SKM-1 treated with dmso at 0.1 percent for 144 hours (cell line): ENCODE results near the gene REL.

Source experiments
- DNase-seq: peaks from one replicate; lab custom pipeline; 2025; ENCODE audit not compliant: unreplicated experiment; lab: John Stamatoyannopoulos, UW

The REL gene

DNA sequence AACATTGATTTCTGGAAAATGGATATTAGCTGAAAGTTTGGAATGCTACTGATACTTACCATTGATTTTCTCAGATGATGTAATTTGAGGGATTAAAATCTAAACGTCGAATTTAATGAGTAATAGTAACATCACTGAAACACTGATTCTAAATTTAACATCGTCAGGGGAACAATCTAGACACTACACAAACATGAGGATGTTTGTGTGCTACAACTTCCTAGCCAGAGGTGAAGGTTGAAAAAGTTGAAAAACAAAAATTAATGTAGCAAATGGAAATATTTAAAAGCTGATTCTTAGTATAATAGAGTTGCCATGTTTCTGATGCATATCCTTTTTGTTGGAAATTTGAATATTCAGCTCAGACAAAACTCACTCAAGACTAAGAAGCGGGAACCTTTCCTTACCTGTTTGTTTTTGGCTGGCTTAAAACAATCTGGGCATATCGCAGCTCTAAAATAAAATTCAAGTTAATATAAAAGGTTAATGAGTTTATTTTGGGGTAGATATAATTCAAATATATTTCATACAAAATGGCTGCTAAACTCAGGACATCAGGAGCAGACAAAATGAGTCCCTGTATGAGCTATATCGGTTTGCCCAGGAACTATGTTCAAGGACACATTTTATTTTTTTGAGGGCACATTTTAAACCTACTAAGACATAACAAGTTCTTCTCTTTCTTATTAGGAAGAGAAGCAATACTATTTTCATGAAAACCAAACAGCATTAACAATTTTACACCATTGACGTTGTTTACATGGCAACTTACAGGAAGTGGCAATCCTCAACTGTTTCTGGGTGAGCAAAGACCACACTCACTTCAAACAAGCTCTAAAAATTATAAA lies 83.5 kb downstream of the REL start:
- DNase-seq, result no peak

DNA sequence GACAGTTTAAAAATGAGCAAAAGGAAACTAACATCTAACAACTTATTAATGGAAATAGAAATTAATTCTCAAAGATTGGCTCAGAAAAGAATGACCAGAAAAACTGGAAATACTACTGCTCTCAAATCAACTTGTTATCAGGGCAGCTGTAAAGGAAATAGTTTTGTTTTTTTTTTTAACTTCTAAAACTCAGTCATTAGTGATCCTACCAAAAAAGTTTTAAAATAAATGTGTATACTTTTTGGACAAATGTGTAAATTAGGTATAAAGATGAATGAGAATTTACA lies 84.1 kb downstream of the REL start:
- DNase-seq, result no peak

DNA sequence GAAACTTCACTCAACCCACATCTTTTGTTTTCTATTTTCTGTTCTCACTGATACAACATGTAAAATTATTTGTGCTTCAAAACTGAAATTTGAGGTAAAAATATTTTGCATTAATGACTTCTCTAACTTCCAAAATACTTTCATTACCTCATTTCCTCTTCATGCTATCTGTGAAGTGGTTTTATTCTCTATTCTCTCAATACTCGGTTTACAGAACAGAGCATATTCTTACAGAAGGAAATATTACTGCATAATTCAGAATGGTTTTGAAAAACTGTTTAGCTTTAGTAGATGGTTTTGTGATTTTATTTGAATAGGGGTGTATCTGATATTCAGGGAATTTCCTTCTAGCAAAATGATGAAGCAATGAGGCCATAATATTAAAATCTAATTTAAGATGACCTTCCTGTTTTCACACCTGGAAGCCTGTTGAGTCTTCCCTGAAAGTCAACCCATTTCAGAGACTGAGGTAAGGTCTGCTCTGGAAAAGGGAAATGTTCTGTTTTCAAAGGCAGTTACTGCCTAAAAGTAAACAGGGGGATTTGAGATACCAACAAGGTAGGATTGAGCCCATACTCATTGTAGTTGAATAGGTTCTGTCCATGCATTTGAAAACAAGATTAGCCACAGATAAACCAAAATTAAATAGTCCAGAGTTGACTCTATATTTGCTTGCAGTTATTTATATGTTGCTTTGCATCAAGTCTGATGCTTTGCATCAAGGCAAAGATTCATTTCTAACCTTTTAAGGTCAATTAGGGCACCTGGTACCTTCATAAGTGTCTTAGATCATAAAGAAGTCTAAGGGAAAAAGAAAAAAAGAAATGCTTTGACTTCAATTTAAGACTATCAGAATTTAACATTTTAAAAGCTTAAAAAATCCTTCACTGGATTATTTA lies 85.4 kb downstream of the REL start:
- DNase-seq, result no peak

DNA sequence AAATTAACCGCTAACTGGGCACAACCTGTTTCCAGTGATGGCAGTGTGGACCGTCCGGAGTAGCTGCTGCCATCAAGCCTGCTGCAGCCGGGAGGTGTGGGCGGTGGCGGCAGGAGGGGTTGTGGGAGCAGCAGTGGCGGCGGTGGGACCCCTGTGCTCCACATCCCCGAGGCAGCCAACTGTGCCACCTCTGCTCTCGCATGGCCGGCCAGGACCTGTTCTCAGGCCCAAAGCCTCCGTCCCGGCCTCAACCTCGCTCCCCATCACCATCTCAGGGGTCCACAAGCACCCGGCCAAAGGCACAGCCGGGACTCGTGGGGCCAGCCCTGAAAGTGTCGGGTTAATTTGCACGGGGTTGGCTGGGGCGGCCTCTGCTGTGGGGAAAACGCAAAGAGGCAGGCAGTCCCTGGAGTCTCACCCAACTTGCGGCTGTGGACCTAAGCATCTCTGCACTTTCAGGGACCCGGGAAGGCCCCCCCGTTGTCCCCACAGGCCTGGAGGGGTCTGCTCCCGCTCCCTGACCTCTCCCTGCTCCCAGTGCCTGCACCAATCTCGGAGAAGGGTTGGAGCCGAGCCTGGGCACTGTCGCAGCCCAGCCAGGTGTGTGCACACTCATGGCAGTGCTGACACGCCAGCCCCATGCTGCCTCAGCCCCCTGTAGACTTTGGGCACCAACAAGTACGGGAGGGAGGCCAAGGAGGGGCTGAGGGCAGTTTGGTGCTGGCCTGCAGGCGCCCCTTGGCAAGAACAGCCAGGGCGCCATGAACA lies 91.7 kb downstream of the REL start:
- DNase-seq, result no peak

DNA sequence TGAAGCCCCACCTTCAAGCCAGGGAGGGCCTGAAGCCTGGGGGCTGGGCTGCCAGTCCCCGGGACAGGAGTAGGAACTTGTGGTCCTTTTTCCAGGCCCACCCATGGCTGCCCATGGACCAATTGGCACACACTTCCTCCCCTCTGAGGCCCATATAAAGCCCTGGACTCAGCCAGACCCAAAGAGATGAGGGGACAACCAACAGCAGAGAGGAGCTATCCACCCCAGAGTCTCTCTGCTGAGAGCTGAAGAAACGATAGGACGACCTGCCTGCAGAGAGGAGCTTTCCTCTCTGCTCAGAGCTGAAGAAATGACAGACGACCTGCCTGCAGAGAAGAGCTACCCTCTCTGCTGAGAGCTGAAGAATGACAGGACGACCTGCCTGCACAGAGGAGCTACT lies 92.3 kb downstream of the REL start:
- no peak for DNase-seq

DNA sequence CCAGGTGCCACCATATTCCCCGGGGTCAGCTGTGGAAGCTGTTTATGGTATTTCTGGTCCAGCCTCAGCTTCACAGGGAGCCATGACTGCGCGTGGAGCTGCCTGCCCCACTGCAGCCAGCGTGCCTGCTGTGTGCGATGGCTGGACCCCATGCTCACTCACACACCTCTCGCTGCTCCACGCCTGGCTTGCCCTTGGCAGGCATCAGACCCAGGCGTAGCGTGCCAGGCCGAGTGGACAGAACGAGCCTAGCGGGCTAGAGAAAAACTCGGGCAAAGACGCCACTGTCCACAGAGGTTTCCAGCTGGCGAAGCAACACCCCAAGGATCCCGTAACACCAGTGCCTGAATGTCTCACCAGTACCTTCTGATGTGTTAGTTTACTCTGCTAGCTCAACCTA lies 93.3 kb downstream of the REL start:
- DNase-seq, result no peak
